NCI-H1417 treated with DMSO at 0.1 percent for 48 hours (cell line): ENCODE results near the gene HOXC4.

ENCODE experiments used
- DNase-seq: peaks from one replicate; lab custom pipeline; 2025; lab: John Stamatoyannopoulos, UW

Gene HOXC4

GRCh38 chr12:54029529-54030441 is 23.9 kb upstream of the HOXC4 start:
- DNase-seq, result no peak

DNA sequence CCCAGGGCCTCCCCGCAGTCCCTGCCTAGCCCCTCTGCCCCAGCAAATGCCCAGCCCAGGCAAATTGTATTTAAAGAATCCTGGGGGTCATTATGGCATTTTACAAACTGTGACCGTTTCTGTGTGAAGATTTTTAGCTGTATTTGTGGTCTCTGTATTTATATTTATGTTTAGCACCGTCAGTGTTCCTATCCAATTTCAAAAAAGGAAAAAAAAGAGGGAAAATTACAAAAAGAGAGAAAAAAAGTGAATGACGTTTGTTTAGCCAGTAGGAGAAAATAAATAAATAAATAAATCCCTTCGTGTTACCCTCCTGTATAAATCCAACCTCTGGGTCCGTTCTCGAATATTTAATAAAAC is 23.2 kb upstream of the HOXC4 start:
- DNase-seq, result no peak

DNA sequence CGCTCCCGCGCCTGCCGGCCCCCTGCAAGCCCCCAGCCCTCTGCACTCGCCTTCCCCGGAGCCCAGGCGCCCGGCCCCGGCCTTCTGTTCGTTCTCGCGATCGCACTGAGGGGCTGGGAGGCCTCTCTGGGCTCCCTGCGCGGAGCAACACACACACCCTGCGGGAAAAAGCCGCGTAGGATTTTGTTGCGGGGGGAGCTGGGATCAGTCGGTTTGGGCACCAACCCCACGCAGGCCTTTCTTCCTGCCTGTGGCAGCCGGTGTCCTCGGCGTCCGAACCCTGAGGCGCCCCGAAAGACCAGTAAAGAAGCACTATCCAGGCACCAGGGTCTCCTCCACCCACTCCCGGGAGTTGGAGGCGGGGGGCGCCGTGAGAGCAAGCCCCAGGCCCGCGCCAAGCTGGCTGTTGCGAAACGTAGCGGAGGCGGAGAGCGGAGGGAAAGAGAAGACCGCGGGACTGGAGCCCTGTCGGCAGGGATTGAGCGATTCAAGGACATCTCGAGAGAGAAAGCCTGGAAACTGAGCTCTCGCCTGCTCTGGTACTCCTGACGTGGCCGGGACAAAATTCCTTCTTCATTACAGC is 22.7 kb upstream of the HOXC4 start:
- DNase-seq, result no peak

GRCh38 chr12:54031480-54031879 is 22.2 kb upstream of the HOXC4 start:
- DNase-seq, result no peak

DNA sequence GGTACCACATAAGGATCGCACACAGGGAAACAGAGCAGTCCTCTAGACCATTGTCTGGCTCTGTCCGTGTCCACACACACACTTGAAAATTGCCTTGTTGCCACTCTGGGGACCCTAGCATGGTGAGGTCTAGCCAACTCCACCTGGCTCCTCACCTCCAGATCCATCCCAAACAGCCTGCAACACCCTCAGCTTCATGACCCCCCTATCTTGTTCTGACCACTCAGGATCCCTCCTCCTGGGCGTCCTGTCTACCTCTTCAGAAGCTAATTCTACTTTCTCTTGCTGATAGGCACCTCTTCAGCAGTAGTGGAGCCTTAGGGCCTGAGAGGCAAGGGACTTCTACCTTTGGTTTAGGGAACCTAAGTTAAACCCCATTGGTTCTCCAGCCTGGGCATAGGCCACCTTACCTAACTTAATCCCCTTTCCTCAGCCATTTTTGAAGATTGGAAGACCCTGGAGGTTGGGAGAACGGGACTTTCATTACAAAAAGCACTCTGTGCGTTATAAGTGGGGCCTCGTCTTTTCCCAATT is 21.5 kb upstream of the HOXC4 start:
- DNase-seq, result no peak

DNA sequence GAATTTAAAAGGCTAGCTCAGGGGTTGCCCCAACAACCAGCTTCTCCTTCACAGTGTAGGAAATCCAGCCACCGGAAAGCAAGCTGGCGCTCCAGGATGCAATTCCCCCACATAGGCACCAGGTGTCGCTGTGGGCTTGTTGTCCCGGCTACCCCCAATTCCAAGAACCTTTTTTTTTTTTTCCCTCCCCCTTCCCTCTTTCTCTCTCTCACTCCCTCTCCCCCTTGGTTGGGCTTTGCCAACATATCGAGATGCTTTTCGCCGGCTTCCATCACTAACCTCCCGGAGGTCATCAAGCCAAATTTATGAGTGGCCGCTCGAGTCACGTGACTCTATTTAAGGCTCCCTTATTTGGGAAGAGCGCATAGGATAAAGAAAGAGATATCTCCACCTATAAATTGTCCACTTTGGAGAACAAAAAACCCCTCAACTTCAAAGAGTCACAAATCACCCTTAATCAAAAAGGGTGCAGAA is 21.0 kb upstream of the HOXC4 start, which contains the start of gene HOXC5:
TSS of gene HOXC5 (plus strand) at position 424 of the 474 bp plus-strand sequence. CDS start 73 bp downstream, outside the sequence.
- DNase-seq, result no peak

- peak; percentile 71 for DNase-seq
Observed at GRCh38 chr12:54033106-54033979, 20.3 kb upstream of the HOXC4 start.

DNA sequence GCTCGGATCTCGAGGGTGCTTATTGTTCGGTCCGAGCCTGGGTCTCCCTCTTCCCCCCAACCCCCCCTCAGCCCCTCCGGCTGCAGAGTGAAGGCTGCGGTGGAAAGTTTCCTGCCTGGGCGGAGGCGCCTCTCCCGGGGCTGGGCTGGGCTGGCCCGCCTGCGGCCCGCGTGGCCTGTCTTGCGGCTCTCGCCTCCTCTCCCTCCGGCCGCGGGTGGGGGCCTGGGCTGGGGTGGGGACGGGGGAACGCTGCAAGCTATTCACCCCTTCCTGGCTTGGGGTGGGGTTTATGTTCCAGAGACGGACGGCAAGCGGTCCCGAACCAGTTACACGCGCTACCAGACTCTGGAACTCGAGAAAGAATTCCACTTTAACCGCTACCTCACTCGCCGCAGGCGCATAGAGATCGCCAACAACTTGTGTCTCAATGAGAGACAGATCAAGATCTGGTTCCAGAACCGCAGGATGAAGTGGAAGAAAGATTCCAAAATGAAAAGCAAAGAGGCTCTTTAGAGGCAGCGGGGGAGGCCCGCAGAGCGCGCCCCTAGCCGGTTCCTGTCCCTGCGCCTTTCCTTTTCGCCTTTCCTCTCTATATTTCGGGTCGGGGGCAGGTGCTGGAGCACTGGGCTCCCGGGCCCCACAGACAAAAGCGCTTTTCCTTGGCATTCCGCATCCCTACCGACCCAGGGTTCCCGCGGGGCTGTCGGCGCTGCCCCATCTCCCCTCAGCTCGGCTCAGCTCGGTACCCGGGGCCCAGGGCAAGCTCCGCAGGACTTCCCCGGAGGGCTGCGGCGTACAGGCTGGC is 19.5 kb upstream of the HOXC4 start:
- DNase-seq, result no peak

GRCh38 chr12:54034785-54035310 is 18.8 kb upstream of the HOXC4 start:
- DNase-seq, result no peak

- no peak for DNase-seq
Observed at GRCh38 chr12:54035568-54036264, 17.9 kb upstream of the HOXC4 start.

- DNase-seq, result no peak
Observed at GRCh38 chr12:54036620-54037359, 16.8 kb upstream of the HOXC4 start.

DNA sequence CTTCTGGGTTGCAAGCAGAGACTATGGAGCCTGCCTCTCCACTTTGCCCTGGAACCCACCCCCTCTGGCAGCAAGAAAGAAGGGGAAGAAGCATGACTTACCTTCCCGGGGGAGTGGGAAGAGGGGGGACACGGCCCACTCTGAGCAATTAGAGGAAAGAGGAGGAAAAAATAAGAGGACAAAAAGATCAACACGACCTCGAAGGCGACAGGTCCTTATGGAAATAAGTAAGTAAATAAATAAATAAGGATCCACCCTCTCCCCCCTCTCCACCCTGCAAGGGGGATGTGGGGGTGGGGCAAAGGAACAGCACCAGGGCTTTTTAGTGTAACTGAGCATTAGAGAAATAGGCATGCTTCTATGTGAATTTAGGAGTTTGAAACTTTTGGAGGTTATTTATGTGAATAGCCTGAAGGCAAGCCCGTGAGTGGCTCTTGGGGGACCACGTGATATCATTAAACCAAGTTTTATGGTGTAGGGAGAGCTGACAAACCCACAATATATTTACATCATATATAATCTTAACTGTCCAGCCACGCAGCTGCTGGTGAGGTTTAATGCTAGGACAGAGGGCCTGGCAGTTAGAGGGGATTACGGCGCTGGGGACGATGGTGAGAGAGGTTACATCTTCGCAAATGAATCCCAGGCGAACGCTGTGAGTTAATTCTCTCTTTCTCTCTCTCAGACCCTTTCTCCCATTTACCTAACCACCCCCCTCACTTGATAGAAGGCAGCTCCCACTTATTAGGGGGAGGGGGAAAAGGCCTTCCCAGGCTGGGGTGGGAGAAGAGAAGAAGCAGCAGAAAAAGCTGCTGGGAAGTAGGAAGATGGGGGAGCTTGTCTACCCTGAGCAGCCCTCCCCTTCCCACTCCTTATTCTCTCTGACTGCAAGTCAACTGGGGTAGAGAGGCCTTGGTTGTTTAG is 16.0 kb upstream of the HOXC4 start:
- no peak for DNase-seq

- DNase-seq, result no peak
Observed at GRCh38 chr12:54038284-54038870, 15.3 kb upstream of the HOXC4 start.

DNA sequence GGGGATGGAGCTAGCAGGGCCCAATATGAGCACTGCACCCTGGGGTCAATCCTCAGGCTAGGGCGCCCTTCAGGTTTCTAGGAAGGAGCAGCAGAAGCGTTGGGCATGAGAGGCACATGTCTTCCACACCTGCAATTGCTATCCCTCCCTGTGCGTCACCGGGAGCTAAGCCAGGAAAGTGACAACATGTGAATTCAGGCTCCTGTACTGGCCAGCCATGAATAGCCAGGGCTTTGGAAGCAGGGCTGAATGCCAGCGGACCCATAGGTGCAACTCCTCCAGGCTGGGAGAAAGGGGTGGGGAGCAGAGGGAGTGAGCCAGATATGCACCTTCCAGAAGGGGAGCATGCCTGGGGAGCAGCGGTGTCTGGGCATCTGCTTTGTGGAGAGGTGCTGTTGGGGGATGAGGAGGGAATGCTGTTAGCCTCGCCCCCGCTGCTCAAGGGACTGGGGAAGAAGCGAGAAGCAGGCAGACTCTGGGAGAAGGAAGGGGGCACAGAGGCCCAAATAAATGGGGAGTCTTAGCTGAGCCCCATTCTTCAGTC is 14.7 kb upstream of the HOXC4 start:
- DNase-seq, result no peak

DNA sequence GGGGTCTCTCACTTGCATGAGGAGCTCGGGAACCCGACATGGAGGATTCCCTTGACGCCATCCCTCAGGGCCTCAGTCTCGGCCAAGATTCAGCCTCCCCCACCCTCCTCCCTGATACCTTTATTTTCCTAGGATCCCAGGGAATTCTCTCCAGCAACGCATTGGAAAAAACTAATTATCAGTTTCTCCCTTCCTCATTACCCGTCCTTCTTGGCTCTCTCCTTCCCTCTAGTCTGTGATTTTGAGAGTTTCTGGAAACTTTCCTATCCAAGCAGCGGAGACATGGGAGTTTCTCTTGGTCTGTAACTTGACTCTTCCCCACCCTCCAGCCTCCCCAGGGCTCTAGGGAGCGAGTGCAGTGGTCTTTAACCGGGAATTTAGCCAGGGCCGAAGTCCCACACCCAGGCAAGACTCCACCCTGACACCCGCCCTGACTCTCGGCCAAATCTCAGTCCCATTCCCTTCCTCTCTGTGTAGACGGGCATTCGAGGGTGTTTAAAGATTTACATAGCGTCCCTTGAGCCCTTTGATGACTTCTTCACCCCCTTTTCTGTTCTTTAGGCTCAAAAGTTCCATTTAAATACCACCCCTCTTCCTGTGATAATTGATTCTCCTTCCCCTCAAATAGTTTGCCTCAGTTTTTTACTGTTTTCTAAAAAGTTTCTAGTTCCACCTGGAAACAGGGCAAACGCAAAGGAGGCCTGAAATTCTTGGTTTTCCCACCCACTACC is 14.1 kb upstream of the HOXC4 start:
- no peak for DNase-seq

- no peak for DNase-seq
Observed at GRCh38 chr12:54040148-54040494, 13.5 kb upstream of the HOXC4 start.

DNA sequence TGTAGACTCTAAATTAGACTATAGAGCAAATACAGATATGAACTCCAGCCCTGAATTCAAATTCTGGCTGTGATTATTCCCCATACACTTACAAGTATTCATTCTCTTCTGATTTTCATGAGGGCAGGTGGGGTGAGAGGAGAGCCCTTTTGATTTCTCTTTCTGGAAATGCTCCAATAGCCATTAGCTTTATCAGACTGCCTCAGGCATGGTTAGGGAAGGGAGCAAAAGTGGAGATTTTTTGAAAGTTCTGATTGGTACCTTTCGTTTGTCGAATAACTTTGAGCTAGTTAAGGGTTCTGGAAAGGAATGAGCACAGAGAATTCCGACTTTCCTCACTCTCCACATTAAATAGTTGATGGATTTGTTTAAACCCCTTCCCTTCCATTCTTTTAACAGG is 13.0 kb upstream of the HOXC4 start:
- DNase-seq, result no peak
